ENCODE results near the gene SPINK4.

DNA sequence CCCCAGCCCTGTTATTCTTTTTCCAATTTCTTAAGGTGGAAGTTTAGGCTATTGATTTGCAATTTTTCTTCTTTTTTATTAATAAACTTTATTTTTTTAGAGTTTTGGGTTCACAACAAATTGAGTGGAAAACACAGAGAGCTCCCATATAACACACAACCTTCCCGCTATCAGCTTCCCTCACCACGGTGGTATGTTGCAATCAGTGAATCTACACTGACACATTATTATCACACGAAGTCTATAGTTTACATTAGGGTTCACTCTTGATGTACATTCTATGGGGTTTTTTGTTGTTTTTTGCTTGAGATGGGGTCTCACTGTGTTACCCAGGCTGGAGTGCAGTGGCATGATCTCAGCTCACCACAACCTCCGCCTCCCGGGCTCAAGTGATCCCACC, 45.5 kb downstream of the SPINK4 start:
- no peak for TF ChIP-seq POLR2A (IDR thresholded peaks at IDR 0.05)
- TF ChIP-seq, protein P1, sequence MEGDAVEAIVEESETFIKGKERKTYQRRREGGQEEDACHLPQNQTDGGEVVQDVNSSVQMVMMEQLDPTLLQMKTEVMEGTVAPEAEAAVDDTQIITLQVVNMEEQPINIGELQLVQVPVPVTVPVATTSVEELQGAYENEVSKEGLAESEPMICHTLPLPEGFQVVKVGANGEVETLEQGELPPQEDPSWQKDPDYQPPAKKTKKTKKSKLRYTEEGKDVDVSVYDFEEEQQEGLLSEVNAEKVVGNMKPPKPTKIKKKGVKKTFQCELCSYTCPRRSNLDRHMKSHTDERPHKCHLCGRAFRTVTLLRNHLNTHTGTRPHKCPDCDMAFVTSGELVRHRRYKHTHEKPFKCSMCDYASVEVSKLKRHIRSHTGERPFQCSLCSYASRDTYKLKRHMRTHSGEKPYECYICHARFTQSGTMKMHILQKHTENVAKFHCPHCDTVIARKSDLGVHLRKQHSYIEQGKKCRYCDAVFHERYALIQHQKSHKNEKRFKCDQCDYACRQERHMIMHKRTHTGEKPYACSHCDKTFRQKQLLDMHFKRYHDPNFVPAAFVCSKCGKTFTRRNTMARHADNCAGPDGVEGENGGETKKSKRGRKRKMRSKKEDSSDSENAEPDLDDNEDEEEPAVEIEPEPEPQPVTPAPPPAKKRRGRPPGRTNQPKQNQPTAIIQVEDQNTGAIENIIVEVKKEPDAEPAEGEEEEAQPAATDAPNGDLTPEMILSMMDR (IDR thresholded peaks at IDR 0.05) = no peak
